Retinal pigment epithelial cell (primary cell): ENCODE data around the gene CDC20.

Experiments
- DNase-seq: peaks from one replicate; pipeline ENCODE4 v3.0.0-alpha.2; 2010; ENCODE audit warnings: low read depth
- H3K4me3 ChIP-seq: 2 replicates; pipeline ENCODE4 v1.5.1; 2011; ENCODE audit warnings: mild to moderate bottlenecking, low read length, control low read depth, moderate library complexity
- TF ChIP-seq, protein P1 (sequence below): conservative IDR thresholded peaks from 2 replicates; pipeline ENCODE4 v1.5.1; 2011; ENCODE audit warnings: low read depth, low read length, control low read depth, inconsistent platforms

Gene CDC20

DNA sequence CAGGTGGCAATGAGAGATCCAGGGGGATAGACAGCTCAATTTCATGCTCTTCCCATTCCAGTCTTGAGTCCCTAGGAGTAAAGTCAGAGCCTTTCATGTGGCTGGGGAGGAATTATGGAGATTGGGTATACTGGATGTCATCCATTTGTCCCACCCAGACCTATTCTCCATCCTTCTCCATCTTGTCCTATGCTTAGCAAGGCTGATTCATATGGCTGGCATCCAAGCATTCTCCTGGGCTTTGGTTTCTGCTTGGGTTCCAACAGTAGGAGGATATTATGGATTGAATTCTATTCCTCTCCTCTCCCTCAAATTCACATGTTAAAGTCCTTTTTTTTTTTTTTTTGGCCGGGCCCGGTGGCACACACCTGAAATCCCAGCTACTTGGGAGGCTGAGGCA lies 3.8 kb upstream of the CDC20 start:
- H3K4me3 ChIP-seq: no peak overlapping the region
- TF ChIP-seq, protein P1, sequence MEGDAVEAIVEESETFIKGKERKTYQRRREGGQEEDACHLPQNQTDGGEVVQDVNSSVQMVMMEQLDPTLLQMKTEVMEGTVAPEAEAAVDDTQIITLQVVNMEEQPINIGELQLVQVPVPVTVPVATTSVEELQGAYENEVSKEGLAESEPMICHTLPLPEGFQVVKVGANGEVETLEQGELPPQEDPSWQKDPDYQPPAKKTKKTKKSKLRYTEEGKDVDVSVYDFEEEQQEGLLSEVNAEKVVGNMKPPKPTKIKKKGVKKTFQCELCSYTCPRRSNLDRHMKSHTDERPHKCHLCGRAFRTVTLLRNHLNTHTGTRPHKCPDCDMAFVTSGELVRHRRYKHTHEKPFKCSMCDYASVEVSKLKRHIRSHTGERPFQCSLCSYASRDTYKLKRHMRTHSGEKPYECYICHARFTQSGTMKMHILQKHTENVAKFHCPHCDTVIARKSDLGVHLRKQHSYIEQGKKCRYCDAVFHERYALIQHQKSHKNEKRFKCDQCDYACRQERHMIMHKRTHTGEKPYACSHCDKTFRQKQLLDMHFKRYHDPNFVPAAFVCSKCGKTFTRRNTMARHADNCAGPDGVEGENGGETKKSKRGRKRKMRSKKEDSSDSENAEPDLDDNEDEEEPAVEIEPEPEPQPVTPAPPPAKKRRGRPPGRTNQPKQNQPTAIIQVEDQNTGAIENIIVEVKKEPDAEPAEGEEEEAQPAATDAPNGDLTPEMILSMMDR: no peak
- DNase-seq: no peak

DNA sequence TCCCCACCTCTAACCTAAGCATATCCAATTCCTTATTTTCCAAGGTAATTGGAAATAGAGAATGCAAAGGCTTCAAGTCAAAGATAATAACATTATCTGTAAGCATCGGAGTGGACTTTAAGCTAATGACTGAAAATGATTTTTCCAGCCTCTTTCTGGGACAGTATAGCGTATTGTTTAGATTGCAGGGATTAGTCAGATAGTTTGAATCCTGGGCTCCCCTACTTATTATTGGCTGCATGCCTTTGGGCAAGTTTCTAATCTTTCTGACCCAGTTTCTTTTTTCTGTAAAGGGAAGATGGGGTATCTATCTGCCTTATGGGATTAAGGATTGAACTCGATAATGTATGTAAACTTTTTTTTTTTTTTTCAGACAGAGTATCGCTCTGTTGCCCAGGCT lies 1.5 kb upstream of the CDC20 start:
- DNase-seq: no peak
- TF ChIP-seq, protein P1: no peak
- H3K4me3 ChIP-seq: no peak overlapping the region

DNA sequence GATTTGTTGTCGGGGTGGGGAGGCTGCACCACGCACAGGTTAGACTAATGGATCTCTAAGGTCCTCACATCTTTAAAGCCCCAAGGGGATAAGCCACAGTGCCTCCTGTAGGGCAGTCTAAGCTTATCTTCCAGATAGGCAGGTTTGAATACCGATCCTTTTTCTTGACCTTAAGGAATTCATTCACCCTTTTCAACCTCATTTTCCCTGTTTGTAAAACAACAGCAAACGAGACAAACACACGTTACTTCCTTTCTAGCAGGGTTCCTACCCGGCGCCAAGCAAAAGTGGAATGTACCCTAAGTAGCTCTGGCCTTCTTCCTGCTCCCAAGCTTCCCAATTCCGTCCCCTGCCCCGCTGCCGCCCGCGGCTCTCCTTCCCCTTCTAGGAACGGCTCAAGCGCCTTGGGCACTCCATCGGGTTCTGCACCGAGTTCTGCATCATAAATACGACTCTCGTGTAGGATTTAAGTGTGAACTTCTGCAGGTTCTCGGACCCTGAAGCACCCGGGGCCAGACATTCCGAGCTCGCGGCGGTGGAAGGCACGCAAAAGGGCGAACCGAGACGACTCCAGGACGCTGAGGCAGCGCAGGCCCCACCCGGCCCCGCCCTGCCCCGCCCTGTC lies 548 bp upstream of the CDC20 start:
- DNase-seq: no peak

DNA sequence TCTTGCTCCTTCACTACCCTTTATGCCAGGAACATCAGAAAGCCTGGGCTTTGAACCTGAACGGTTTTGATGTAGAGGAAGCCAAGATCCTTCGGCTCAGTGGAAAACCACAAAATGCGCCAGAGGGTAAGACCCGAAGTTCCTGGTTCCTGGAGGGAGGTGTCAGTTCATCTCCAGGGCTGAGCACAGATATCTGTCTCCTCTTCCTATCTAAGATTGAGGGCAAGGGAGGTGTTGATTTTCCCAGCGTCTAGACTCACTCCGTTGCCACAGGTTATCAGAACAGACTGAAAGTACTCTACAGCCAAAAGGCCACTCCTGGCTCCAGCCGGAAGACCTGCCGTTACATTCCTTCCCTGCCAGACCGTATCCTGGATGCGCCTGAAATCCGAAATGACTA lies 915 bp downstream of the CDC20 start:
- DNase-seq: no peak
- TF ChIP-seq, protein P1: no peak
- peak overlapping the region; percentile 84 for H3K4me3 ChIP-seq

More for the DNA sequence above, 548 bp upstream of the CDC20 start:
- peak overlapping the region; percentile 84 for H3K4me3 ChIP-seq
- TF ChIP-seq, protein P1: peak; percentile 72

DNA sequence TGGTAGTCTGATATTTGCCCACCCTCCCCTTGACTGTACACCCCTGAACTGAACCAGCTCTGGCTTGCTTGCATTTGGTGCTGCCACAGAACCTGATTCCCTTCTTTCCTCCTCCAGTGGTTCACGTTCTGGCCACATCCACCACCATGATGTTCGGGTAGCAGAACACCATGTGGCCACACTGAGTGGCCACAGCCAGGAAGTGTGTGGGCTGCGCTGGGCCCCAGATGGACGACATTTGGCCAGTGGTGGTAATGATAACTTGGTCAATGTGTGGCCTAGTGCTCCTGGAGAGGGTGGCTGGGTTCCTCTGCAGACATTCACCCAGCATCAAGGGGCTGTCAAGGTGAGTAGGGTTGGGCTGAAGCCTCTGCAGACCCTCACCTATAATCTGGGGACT lies 1.8 kb downstream of the CDC20 start:
- peak overlapping the region; percentile 84 for H3K4me3 ChIP-seq
- TF ChIP-seq, protein P1: no peak
- DNase-seq: no peak

DNA sequence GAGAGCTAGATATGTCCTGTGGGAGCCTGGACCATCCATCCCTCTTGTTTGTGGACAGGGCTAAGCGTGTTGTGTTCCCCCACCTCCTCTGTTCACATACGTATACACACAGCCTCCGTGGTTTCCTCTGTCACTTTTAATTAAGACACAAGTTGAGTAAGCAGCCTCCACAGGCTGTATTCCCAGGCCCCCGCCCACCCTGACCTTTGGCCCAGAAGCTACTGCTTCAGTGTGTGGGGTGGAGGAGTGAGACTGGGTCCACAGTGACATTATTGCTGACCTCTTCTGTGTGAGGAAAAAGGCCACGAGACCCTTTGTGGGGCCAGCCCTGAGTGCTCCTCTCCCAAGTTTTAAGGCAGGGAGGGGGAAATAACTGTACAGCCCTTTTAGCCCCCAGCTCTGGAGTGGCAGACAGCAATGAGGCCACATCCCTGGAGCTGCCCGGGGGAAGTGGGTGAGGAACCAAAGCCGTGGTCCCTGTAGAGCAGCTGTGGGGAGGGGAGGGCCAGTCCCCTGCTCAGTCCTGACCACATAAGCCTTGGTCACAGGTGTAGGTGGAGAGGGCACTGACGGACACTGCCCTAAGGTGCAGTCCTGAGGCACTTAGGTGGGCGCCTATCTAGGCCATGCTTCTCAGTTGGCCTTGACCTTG lies 4.6 kb downstream of the CDC20 start:
- no peak for DNase-seq
- H3K4me3 ChIP-seq: no peak overlapping the region
- TF ChIP-seq, protein P1: no peak

DNA sequence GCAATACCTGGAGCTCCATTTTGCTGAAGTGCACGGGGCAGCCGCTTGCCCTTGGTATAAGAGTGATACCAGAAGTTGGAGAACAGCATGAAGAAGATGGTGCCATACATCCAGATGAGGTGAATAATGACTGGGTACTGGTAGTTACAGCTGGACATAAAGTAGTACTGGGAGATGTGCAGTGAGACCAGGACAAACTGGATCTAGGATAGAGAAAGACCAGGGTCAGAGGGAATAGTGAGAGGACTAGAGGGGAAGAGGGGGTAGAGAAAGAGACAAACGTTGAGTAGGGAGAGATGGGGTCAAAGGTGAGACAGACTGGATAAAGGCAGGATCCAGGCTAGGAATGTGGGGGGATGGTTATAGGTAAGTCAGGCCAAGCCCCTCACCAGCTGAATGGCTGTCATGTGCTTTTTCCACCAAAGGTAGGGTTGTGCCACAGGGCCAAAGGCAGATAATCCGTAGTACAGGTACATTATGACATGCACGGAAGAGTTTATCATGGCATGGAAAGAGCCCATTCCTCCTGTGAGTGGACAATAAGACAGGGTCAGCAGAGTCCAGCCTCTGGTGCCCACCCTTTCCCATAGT lies 5.2 kb downstream of the CDC20 start:
- H3K4me3 ChIP-seq: no peak overlapping the region
- TF ChIP-seq, protein P1: no peak
- DNase-seq: no peak
